HG02840 (cell line): ENCODE measurements around the gene FUT3.
"Not testable (repeated sequence)": the region's sequence is repeated elsewhere in the genome, so short reads cannot be mapped to it uniquely, and the experiment has no call there.

Source experiments
- ATAC-seq: cut with Tn5 transposase; IDR thresholded peaks from one replicate; pipeline ENCODE4 v1.9.1; 2021; ENCODE audit warnings: mild to moderate bottlenecking, moderate library complexity, moderate number of reproducible peaks; ENCODE audit not compliant: unreplicated experiment, low FRiP score

Gene FUT3

DNA sequence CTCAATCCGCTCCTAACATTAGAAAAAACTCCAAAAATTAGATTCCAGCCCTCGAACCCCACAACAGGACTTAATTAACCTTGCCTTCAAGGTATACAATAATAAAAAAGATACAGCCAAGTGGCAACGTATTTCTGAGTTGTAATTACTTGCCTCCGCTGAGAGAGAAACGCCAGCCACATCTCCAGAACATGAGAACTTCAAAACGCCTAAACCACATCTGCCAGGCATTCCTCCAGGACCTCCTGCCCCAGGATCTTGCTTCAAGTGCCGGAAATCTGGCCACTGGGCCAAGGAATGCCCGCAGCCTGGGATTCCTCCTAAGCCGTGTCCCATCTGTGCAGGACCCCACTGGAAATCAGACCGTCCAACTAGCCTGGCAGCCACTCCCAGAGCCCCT is 2.9 kb upstream of the FUT3 start:
- not testable (repeated sequence) for ATAC-seq

DNA sequence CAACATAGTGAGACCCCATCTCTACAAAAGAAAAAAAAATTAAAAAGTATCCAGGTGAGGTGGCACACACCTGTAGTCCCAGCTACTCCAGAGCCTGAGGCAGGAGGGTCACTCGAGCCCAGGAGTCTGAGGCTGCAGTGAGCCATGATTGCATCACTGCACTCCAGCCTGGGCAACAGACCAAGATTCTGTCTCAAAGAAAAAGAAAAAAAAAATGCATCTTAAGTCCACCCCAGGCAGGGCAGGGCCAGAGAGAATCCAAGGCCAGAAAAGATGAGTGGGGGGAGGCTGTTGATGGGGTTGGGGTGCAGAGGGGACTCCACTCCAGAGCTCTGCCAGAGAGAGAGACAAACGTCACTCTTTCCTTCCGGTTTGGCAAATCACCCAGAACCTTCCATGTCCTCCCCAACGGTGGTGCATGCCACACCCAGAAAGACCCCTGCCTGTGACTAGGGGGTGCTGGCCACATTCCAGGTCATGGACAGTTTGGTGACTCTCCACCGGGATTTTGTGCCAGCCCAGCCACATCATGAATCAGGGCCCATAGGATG is 431 bp downstream of the FUT3 start:
- no peak for ATAC-seq

DNA sequence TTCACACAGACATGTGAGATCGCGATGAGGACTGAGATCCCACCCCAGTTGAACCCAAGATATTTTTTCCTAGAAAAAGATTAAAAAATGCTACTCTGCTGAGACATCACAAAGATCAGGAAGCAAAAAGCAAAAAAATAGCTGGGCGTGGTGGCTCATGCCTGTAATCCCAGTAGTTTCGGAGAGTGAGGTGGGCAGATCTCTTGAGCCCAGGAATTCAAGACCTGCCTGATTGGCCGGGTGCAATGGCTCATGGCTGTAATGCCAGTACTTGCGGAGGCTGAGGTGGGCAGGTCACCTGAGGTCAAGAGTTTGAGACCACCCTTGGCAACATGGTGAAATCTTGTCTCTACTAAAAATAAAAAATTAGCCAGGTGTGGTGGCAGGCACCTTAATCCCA is 1.1 kb downstream of the FUT3 start:
- ATAC-seq = no peak

DNA sequence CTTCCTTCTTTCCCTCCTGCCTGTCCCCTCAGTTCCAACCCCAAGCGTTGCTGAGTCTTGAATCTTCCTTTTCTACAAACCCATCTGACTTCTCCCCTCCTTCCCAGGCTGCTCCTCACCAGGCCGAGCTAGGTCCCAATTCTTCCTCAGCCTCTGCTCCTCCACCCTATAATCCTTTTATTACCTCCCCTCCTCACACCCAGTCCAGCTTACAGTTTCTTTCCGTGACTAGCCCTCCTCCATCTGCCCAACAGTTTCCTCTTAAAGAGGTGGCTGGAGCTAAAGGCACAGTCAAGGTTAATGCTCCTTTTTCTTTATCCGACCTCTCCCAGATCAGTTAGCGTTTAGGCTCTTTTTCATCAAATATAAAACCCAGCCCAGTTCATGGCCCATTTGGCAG is 2.6 kb downstream of the FUT3 start:
- not testable (repeated sequence) for ATAC-seq

DNA sequence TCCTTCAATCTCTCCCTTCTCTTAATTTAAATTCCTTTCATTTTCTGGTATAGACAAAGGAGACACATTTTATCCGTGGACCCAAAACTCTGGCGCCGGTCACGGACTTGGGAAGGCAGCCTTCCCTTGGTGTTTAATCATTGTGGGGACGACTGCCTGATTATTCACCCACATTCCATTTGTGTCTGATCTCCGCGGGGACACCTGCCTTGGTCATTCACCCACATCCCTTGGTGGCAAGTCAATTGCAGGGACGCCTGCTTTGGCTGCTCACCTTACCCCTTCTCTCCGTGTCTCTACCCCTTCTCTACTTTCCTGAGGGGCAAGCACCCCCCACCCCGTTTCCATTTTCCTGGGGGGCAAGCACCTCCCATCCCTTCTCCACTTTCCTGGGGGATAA is 3.4 kb downstream of the FUT3 start:
- not testable (repeated sequence) for ATAC-seq

DNA sequence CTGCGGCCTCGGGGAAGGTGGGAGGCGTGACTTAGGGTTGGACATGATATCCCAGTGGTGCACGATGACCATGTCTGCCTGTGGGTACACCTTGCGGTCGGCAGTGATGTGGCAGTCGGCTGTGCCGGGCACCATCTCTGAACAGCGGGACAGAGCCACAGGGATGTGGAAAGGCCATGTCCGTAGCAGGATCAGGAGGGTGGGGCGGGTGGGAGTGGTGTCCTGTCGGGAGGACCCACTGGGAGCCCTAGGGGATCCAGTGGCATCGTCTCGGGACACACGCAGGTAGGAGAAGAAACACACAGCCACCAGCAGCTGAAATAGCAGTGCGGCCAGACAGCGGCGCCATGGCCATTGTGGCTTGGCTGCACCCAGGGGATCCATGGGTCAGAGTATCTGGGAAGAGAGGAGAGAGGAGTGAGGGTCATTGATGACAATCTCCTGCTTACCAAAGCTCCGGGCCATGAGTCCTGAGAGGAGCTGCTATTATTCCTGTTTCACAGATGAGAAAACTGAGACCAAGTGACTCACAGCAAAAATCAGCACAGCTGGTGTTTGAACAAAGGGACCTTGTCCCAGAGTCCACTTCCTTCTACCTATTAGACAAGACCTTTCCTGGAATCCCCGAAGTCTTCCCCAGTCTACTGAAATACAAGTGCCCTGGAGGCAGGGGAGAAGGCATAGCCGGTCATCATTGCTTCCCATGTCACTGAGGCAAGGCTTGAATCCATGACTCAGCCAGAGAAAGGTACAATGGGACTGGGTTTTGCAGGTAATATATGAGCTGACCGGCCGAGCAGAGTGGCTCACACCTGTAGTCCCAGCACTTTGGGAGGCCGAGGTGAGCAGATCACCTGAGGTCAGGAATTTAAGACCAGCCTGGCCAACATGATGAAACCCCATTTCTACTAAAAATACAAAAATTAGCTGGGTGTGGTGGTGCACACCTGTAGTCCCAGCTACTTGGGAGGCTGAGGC is 6.5 kb downstream of the FUT3 start:
- no peak for ATAC-seq

DNA sequence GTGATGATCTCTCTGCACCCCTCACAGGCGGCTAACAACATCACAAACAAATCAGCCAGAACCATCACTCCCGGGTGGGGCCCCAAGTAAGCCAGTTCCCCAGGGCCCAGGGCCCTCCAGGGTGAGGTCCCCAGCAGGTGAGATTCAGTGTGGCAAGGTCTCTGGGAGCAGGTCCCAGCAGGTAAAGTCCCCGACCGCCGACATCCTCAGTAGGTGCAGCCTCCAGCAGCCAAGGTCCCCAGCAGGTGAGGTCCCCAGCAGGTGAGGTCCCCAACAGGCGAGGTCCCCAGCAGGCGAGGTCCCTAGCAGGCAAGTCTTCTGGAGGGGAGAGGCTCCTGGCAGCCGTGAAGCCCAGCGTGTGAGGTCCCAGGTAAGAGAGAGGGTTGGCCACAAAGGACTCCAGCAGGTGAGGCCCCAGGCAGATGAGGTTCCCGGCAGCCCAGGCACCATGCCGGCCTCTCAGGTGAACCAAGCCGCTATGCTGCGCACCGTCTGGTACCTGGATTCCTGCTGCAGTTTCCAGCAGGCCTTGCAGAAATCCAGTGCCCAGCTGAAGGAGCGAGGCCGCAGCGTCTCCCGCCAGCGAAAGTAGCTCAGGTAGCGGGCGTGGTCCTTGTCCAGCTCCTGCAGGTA is 7.8 kb downstream of the FUT3 start:
- ATAC-seq = no peak

DNA sequence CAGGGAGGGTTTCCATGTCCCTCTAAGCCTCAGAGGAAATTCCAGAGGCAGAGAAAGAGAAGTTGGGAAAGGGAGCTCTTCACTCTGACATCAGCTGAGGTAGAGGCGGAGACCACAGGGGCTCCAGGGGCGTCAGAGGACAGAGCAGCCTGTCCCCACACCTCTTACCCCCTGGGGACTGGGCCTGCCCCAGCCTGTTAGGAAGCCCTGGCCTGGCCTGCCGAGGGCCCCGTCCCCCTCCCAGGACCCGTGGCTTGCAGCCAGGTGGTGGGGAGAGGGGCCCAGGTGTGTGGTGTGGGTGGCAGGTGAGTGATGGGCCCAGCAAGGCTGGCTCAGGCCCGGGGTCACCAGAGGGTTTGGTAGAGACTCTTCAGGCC is 9.5 kb downstream of the FUT3 start:
- not testable (repeated sequence) for ATAC-seq

DNA sequence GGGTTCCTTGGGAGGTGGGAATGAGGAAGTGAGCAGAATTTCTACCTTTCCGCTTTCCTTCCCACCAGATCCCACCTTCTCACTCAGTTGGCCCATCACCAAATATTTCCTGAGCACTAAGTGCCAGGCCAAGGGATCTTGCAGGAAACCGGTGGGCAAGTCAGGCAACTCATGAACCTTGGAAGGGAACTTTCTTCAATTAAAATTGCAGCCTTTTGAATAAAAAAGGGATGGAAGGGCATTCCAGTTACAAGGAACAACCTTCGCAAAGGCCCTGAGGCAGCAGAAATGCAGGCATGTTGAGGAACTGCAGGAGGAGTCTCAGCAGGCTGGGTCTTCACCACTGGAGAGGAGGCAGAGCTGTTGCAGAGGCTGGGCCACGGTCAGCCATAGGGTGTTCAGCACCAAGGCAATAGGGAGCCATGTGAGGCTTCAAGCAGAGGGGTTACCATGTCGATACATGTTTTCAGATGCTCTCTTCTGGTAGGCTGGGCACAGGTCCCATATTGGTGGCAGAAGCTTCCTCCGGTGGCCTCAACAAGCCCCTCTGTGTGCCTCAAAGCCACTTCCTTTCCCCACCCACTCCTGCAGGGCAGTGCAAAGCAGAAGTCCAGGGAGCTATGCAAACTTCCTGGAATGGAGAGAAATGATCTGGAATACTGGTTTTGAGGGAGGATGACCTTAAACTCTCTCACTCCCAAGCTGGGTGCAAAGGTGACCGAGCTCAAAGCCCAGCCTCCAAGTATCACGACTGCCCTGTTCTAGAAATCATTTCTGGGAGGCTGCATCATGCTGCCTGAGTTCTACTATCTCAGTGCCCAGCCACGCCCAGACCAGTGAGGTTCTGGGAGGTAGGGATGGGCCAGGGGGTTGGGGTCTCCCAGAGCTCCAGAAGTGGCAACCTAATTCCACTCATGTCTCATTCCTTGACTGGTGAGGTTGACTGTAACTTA is 11.9 kb downstream of the FUT3 start, which contains the start of gene FUT6:
FUT6 (minus strand) TSS at position 638 of the 953 bp plus-strand sequence. CDS start 7,135 bp downstream, outside the sequence.
- ATAC-seq = no peak

DNA sequence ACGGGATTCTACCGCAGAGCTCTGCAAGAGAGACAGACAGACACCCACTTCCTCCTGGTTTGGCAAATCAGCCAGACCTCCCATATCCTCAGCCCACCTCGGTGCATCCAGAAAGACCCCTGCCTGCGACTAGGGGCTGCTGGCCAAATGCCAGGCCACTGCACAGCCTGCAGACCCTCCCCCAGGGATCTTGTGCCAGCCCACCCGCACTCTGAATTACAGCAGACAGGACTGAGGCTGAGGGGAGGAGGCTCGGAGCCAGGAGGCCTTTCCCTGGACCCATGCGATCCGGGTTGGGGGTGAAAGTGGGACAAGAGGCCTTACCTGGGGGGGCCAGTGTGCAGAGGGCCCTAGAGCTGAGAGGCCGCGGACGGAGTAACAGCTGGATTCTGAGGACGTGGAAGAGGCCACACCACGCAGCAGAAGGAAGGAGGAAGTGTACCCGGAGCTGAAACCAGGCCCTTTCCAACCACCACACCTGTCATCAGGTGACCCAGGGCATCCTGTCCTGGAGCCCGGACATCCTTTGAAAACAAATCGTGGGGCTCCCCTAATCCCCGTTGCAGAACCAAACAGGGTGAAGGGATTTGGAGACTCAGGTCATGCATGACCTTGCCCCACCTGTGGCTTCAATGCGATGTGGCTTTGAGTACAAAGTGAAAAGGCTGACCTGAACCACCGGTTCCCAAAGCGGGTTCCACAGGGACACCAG is 12.7 kb downstream of the FUT3 start:
- ATAC-seq = no peak

DNA sequence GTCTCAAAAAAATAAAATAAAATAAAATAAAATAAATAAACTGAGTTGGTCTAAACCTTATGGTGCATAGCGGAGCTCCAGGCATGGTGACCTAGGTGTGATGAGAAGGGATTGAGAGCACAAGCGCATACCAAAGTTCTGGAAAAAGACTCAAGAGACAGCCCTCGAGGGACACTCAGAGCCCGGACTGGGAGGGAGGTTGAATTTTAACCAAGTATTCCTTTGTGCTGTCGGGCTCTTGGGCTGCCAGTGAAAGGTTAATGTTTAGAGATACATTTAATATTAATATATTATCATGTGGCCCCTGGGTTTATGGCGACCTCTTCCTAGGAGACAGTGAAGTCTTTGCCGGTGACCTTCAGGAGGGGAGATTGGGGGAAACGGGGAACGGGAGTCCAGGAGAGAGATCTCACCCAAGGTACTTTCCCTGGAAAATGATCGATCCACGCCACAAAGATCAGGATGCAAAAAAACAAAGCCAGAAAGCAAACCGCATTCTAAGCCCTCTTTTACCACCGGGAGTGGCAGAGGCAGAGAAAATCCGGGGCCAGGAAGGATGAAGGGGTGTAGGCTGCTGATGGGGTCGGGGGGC is 13.4 kb downstream of the FUT3 start:
- no peak for ATAC-seq

DNA sequence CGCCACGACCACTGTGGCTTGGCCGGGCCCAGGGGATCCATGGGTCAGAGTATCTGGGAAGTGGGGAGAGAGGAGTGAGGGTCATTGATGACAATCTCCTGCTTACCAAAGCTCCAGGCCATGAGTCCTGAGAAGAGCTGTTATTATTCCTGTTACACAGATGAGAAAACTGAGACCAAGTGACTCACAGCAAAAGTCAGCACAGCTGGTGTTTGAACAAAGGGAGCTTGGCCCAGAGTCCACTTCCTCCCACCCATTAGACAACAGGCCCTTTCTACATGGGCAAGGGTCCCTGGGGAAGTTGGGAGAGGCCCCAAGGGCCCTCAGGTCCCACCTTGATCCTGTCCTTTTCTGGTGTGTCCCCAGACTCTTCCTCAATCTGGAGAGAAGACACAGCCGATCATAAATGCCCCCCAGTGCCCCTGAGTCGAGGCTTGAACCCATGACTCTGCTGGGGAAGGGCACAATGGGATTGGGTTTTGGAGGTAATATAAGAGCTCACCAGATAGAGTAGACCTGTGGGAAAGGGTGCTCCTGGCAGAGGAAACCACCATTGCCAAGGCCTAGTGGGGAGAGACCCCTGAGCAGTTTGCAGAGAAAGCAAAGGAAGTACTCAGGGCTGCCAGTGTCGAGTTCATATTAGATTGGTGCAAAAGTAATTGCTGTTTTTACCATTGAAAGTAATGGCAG is 18.6 kb downstream of the FUT3 start:
- ATAC-seq = no peak

DNA sequence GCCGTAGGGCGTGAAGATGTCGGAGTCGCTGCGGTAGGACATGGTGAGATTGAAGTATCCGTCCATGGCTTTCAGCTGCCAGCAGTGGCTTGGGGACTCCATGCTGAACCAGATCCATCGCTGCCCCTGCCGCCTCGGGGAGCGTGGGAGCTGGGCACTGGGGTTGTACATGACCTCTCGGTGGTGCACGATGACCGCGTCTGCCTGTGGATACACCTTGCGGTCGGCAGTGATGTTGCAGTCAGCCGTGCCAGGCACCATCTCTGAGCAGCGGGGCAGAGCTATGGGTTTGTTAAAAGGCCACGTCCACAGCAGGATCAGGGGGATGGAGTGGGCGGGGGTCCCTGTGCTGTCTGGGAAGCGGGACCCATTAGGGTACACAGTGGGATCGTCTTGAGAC is 19.2 kb downstream of the FUT3 start:
- no peak for ATAC-seq

DNA sequence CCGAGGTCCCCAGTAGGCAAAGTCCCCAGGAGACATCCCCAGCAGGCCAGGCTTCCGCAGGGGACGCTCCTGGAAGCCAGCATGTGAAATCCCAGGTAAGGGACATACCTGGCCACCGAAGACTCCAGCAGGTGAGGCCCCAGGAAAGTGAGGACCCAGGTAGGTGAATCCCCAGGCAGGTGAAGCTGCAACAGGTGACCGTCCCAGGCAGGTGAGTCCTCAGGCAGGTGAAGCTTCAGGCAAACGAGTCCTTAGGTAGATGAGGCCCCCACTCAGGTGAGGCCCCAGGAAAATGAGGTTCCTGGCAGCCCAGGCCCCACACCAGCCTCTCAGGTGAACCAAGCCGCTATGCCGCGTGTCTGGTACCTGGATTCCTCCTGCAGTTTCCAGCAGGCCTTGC is 20.1 kb downstream of the FUT3 start:
- no peak for ATAC-seq

DNA sequence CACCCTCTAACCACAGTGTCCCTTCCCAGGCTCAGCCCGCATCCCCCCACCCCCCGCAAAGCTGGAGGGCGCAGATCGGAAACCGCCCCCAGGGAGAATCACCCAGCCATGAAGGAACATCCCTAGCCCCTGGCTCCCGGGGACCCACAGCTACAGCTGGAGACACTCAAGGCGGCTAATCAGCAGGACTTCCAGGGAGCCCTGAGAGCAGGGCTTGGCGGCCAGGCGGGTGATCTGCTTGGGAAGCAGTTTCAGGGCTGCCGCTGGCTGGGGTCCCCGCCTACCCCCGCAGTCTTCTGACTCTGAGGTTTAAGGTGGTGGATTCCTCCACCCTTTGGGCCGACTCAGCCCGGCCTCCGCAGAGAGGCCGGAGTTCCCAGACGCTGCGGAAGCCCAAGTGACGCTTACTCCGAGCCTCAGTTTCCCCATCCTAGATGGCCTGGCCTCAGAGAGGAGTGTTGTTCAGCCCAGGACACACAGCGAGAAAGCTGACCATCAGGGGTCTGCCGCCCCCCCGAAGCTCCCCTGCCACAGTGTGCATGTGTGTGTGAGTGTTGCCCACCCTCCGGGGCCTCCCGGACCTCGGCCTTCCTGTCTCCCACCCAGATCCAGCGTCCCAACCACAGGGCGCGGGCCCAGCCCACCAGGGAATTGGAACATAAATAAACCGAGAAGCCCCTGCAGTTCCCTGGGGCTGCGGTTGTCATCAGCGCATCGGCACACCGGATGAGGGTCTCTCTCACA is 21.5 kb downstream of the FUT3 start:
- ATAC-seq = no peak

DNA sequence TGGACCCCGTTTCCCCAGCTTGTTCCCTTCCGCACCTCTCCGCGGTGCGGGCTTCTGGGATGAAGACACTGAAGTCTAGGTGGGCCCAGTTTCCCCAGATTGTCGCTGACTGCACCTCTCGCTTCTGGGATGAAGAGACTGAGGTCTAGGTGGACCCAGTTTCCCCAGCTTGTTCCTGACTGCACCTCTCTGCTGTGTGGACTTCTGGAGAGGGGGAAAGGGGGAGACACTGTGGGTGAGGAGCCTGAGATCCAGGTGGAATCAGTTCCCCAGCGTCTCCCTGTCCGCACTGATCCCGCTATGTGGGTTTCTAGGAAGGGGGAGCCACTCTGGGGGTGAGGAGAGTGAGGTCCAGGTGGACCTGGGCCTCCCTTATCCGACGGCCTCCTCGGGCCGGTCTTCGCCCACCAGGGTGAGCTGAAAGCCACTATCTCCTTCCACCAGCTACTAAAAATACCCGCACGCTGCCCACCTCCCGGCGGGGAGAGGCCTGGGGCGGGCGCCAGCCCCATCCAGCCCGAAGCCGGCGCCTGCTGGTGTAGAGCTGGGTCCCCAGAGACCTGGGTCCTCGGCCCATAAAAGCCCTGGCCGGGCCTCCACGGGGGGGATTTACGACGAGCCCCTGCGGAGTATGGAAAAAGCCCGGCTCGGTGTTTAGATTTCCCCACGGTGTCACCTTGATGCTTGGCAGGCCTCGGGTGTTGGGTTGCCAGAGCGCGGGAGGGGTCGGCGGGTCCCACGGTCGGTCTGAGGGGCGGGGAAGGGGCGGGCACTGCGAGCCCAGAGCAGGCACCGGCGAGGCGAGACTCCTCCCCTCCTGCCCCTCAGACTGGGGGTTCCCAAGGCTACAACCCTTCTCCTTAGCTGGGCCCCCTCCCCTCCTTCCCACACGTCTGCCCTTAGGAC is 22.3 kb downstream of the FUT3 start:
- no peak for ATAC-seq
